HG03135 (cell line): ENCODE data around the gene TNFRSF4.

Experiments used
- ATAC-seq: cut with Tn5 transposase; IDR thresholded peaks from one replicate; pipeline ENCODE4 v1.9.1; 2021; ENCODE audit warnings: mild to moderate bottlenecking, moderate library complexity; ENCODE audit not compliant: unreplicated experiment

TNFRSF4 gene

DNA sequence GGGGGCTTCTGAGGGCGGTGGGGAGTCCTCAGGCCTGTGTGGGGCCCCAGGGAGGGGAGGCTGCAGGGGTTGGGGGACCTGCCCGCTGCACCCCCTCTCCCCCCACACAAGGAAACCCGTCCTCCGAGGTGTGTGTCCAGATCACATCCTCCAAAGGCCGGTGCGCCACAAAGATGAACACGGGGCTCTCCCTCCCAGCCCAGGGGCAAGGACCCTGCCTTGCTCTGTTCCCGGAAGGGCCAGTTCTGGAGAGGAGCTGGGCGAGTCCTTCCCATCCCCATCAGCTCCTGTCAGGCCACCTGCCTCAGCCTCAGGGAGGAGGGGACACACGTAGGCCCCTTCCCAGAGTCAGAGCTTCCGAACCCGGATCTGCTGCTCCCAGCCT, 42.8 kb downstream of the TNFRSF4 start:
- no peak for ATAC-seq

GRCh38 chr1:1170215-1171091, 43.5 kb downstream of the TNFRSF4 start:
- ATAC-seq = no peak

- no peak for ATAC-seq
Measured at GRCh38 chr1:1169429-1170214, 44.3 kb downstream of the TNFRSF4 start.

- ATAC-seq = no peak
Measured at GRCh38 chr1:1168451-1169411, 45.2 kb downstream of the TNFRSF4 start.

DNA sequence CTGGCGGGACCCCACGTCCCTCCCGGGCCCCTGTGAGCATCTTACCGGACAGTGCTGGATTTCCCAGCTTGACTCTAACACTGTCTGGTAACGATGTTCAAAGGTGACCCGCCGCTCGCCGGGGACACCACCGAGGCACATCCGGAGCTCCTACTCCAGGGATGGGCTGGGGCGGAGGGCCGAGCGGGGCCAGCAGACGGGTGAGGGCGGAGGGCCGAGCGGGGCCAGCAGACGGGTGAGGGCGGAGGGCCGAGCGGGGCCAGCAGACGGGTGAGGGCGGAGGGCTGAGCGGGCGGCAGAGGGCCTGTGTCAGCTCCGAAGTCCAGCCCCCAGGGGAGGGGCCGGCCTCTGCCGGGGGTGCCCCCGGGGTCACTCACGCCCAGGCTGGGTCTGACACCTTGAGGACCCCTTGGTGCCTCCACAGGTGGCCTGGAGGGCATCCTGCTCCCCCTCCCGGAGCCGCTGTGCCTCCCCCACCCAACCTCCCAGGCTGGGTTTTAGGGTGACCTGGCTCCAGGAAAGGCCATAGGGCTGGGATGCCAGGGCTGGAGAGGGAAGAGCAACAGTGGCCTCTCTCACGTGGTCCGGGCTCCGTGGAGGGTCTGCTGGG, 46.0 kb downstream of the TNFRSF4 start:
- ATAC-seq = no peak

GRCh38 chr1:1167398-1167821, 46.5 kb downstream of the TNFRSF4 start:
- ATAC-seq = no peak

DNA sequence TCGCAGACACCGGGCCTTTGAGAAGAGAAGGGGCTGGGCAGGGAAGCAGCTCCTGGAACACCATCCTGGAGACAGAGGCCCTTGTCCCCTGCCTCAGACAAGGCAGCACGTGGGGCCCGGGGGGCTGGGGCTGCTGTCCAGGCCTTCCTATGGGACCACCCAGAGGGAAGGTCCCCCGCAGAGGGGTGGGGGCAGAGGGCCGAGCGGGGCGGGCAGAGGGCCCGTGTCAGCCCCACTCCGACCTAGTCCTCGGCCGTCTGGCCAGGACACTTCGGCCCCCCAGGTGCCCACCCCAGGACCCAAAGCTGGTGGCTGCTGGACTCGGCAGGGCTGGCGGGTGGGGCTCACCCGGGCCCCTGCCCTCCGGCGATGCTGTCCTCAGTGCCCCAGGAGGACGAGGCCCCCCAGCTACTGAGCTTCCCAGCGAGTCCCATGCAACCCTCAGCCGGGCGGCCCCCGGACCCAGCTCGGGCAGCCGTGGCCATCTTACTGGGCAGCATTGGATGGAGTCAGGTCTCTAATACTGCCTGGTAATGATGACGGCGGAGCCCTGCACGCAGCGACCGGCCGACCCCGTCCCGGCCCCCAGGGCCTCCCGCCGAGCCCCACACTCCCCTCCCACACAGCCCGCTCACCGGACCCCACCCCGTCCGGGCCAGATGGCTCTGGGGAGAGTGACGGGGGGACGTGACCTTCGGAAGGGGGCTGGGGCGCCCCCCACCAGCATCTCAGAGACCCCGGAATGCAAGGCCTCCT, 47.1 kb downstream of the TNFRSF4 start:
- ATAC-seq = no peak

GRCh38 chr1:1165900-1166421, 48.0 kb downstream of the TNFRSF4 start:
- no peak for ATAC-seq

GRCh38 chr1:1165485-1165884, 48.5 kb downstream of the TNFRSF4 start:
- no peak for ATAC-seq

DNA sequence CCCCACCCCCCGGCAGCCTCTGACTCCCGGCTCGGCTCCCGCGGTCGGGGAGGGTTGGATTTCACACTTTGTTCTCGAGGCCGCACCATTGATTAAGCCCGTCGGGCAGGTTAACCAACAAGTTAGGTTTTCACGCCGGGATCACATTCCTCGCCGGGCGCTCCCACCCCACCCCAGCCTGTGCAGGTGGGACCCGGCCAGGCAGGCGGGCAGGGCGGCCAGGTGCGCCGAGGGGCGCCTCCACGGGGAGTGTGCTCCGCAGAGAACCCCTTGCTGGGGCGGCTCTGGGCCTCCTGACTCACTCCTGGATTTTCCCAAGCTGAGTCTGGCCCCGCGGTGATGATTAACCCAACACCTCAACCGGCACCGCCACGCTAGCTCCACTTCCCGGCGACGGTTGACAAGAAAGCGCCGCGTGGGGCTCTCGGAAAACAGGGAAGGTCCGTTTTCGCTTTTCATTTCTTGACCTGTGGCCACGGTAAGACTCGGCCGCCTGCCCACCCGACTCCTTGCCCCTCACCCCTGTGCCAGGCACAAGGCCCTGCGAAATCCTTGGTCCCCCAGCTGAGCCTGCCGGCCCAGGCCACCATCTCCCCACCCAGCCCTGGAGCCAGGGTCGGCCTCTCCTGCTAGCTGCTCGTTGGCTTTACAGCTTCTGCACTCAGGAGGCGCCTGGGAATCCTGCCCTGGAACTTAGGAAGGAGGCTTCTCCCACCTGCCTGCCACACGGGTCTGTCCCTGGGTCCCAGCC, 49.1 kb downstream of the TNFRSF4 start:
- ATAC-seq = no peak

DNA sequence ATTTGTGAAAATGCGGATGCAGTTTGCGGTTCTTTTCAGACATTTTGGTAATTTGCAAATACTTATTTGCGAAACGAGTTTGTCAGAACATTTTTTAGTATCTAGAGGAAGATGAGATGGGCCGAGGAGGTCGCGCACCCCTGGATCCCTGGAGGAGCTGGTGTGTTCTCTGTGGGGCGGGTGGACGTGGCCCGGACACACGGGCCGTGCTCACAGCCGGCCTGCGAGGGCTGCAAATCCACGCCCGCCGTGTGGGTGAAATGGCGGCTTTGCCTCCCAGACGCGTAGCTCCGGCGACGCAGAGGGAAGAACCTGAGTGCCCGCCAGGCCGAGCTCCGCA, 49.6 kb downstream of the TNFRSF4 start:
- no peak for ATAC-seq

DNA sequence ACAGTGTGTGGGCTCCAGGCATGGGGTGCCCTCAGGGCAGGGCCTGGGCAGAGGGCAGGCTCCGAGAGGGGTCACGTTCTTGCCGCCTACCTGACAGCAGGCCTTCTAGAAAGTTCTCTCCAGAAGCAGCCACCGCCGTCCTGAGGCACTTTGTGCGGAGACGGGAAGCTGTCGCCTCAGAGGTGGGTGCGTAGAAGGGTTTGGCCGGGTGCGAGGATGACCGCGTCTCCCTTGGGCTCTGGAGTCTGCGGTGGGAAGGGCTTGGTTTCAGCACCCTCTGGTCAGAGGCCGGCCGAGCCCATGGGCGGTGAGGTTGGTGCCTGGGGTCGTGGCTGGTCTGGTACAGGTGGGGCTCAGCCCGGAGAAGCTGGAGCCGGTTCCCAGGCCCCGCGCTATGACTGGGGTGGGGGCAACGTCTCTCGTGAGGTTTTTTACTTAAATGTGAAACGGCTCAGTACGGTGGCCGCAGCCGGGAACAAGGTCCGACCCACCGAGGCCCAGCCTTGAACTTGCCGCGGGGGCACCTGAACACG, 50.3 kb downstream of the TNFRSF4 start:
- no peak for ATAC-seq

DNA sequence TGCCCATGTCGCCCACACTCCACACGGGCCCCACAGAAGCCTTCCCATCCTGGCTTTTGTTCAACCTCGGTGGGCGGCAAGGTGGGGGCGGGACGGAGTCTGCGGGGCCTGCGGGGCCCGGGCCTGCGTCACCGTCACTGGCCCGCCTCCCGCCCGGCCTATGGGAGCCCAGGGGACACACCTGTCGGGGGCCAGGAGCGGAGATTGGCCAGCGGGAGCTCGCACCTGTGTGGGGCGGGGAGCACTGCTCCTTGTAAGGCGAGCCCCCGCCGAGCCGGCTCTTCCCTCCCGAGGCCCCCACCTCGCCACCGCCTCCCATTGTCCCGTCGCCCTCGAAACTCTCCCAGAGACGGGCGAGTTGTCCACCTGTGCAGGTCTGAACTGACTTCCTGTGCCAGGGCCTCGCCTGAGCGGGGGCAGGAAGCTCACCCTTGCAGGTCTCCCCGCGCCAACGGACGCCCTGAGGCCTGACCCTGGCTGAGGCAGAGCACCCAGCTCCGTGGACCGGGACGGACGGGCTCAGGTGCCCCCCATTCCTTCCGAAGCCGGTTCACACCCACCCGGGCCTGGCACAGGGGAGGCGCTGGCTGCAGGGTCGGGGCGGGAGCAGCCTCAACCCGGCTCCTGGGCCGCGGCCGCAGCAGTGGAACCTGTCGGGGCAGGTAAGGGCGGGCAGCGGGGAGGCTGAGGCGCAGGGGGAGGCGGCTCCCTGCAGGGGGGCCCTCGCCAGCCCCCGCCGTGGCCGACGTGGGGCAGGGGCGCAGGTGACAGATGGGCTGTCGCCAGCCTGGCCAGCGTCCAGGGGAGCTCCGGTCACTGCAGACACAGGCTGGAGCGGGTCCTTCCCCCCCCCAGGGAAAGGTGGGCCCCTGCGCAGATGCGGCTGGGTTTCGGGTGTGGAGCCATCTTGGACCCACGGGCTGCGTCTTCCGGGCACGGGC, 51.1 kb downstream of the TNFRSF4 start:
- ATAC-seq = no peak

DNA sequence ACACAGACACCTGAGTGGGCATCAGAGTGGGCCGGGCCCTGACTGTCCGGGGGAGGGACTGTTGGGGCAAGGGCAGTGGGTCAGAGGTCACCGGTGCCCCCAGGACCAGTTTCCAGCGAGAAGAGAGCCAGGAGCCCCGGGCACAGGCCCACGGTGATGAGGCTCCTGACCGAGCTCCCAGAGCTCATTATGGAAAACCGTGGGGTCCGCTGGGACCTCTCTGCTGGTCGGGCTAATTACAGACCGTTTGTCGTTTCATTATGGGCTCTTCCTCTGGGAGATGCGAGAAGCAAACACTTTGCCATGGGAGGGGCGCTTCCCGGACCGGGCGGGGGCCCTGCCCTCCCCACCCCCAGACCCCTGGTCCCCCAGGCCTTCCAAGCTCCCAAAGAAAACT, 52.3 kb downstream of the TNFRSF4 start:
- no peak for ATAC-seq
